HepG2 (cell line): Measurements from ENCODE around the gene RASSF4. TPM values are rescaled to one million over a fixed set of nuclear protein-coding genes. Genes with fewer than 3 reads are reported as not detected.

Source experiments
- EHMT2 ChIP-seq: fragments of 200-600 bp; sonication (generic); IDR thresholded peaks from 2 replicates; pipeline ENCODE4 v1.7.0; 2017; ENCODE audit warnings: antibody characterized with exemption, low read depth, low read length, borderline replicate concordance
- FOSL1 ChIP-seq: sonication (generic); formaldehyde crosslinking; IDR thresholded peaks from 2 replicates; pipeline ENCODE4 v1.9.0; 2021; ENCODE audit warnings: missing genetic modification reagents, borderline replicate concordance
- FOXJ3 ChIP-seq: sonication (generic); formaldehyde crosslinking; IDR thresholded peaks from 2 replicates; pipeline ENCODE4 v1.4.0; 2020; ENCODE audit warnings: missing genetic modification reagents, mild to moderate bottlenecking, borderline replicate concordance
- GPN1 ChIP-seq: sonication (generic); formaldehyde crosslinking; IDR thresholded peaks from 2 replicates; pipeline ENCODE4 v1.5.1; 2020; ENCODE audit warnings: missing genetic modification reagents, borderline replicate concordance
- HNF4G ChIP-seq, 2 experiments: sonication (generic) in 1 of 2; formaldehyde crosslinking in 1 of 2; IDR thresholded peaks; 2 replicates each; pipeline versions ENCODE4 v1.4.0 to v1.6.1; 2011 to 2020; ENCODE audit warnings: borderline replicate concordance in 2 of 2, low read depth in 2 of 2, mild to moderate bottlenecking in 2 of 2, low read length in 1 of 2, missing genetic modification reagents in 1 of 2, moderate library complexity in 1 of 2
- MED13 ChIP-seq: sonication (generic); formaldehyde crosslinking; IDR thresholded peaks from 2 replicates; pipeline ENCODE4 v1.5.0; 2020; ENCODE audit warnings: missing genetic modification reagents
- MYC ChIP-seq: sonication (generic); formaldehyde crosslinking; IDR thresholded peaks from 2 replicates; pipeline ENCODE4 v1.9.0; 2021; ENCODE audit warnings: missing genetic modification reagents, borderline replicate concordance
- NFRKB ChIP-seq: fragments of 450-650 bp; IDR thresholded peaks from 2 replicates; pipeline ENCODE4 v1.6.1; 2017
- NPAS2 ChIP-seq: sonication (generic); formaldehyde crosslinking; IDR thresholded peaks from 2 replicates; pipeline ENCODE4 v1.8.0; 2022; ENCODE audit warnings: mild to moderate bottlenecking, missing genetic modification reagents, borderline replicate concordance
- RXRB ChIP-seq: IDR thresholded peaks from 2 replicates; pipeline ENCODE4 v1.6.1; 2016; ENCODE audit warnings: borderline replicate concordance, missing genetic modification reagents, missing compliant biosample characterization
- SSRP1 ChIP-seq: IDR thresholded peaks from 2 replicates; pipeline ENCODE4 v1.6.1; 2016; ENCODE audit warnings: control low read depth
- THAP11 ChIP-seq: IDR thresholded peaks from 2 replicates; pipeline ENCODE4 v1.6.1; 2016; ENCODE audit warnings: missing biosample characterization, missing genetic modification reagents
- TOPORS ChIP-seq: sonication (generic); formaldehyde crosslinking; IDR thresholded peaks from 2 replicates; pipeline ENCODE4 v1.8.0; 2023; ENCODE audit warnings: mild to moderate bottlenecking, missing genetic modification reagents
- ZFX ChIP-seq: sonication (generic); formaldehyde crosslinking; IDR thresholded peaks from 2 replicates; pipeline ENCODE4 v1.4.0; 2020; ENCODE audit warnings: mild to moderate bottlenecking, low read depth, missing genetic modification reagents, moderate library complexity
- ZMYM4 ChIP-seq: sonication (generic); formaldehyde crosslinking; IDR thresholded peaks from 2 replicates; pipeline ENCODE4 v1.8.1; 2023; ENCODE audit warnings: mild to moderate bottlenecking, missing genetic modification reagents
- ZNF343 ChIP-seq: sonication (generic); formaldehyde crosslinking; IDR thresholded peaks from 2 replicates; pipeline ENCODE4 v1.4.0; 2020; ENCODE audit warnings: mild to moderate bottlenecking, missing genetic modification reagents
- ZNF383 ChIP-seq: sonication (generic); formaldehyde crosslinking; IDR thresholded peaks from 2 replicates; pipeline ENCODE4 v1.4.0; 2020; ENCODE audit warnings: missing genetic modification reagents, mild to moderate bottlenecking, borderline replicate concordance
- ZNF44 ChIP-seq: sonication (generic); formaldehyde crosslinking; IDR thresholded peaks from 2 replicates; pipeline ENCODE4 v1.5.1; 2020; ENCODE audit warnings: mild to moderate bottlenecking, missing genetic modification reagents
- ZNF460 ChIP-seq: sonication (generic); formaldehyde crosslinking; IDR thresholded peaks from 2 replicates; pipeline ENCODE4 v1.5.1; 2020; ENCODE audit warnings: missing genetic modification reagents, mild to moderate bottlenecking, borderline replicate concordance
- ZNF678 ChIP-seq: sonication (generic); formaldehyde crosslinking; IDR thresholded peaks from 2 replicates; pipeline ENCODE4 v1.4.0; 2020; ENCODE audit warnings: mild to moderate bottlenecking, missing genetic modification reagents
- ZNF747 ChIP-seq: sonication (generic); formaldehyde crosslinking; IDR thresholded peaks from 2 replicates; pipeline ENCODE4 v1.8.1; 2023; ENCODE audit warnings: missing genetic modification reagents, mild to moderate bottlenecking, borderline replicate concordance
- ZSCAN21 ChIP-seq: sonication (generic); formaldehyde crosslinking; IDR thresholded peaks from 2 replicates; pipeline ENCODE4 v1.8.0; 2022; ENCODE audit warnings: mild to moderate bottlenecking, missing genetic modification reagents, moderate library complexity, borderline replicate concordance
- polyA plus RNA-seq, 8 experiments: library from polyadenylated mRNA; depleted of rRNA in 3 of 8; stranded (reverse) in 7 of 8; unstranded in 1 of 8; fragments of >200 nt; fragmentation: Illumina TruSeq in 4 of 8; extraction: Trizol in 4 of 8; gene quantifications; 2 replicates each; pipeline versions ENCODE4 v1.2.1 to v1.2.3, GENCODE V29; 2011 to 2016; ENCODE audit warnings: low read depth in 4 of 8, missing spikeins in 1 of 8, mixed read lengths in 1 of 8; ENCODE audit not compliant: insufficient read depth in 1 of 8
- total RNA-seq, 5 experiments: library from RNA; depleted of rRNA; stranded (reverse); fragments of >200 nt; fragmentation: Illumina TruSeq; extraction: Trizol; gene quantifications; 2 replicates each; pipeline ENCODE4 v1.2.3, GENCODE V29; 2016; ENCODE audit warnings: low read depth in 1 of 5
- TF ChIP-seq, protein P1 (sequence below): sonication (generic); formaldehyde crosslinking; IDR thresholded peaks from 2 replicates; pipeline ENCODE4 v1.4.0; 2020; ENCODE audit warnings: mild to moderate bottlenecking, missing genetic modification reagents, borderline replicate concordance
- TF ChIP-seq, protein P2 (sequence below): sonication (generic); formaldehyde crosslinking; IDR thresholded peaks from 2 replicates; pipeline ENCODE4 v1.4.0; 2020; ENCODE audit warnings: mild to moderate bottlenecking, missing genetic modification reagents
- TF ChIP-seq, protein P3 (sequence below): IDR thresholded peaks from 2 replicates; pipeline ENCODE4 v1.6.1; 2016; ENCODE audit warnings: missing genetic modification reagents, missing compliant biosample characterization

Gene RASSF4
- total and polyA plus RNA-seq, 2 of the 13 experiments (the other 11 are each of a cell fraction or from before 2014, with no cell fraction given): 34.0 to 51.7 TPM

GRCh38 chr10:44995914-44996669 lies 36.5 kb downstream of the RASSF4 start (continued):
- TF ChIP-seq RXRB (CRISPR knock-in tag) (peak; percentile 96), ZFX (CRISPR knock-in tag) (peak; percentile 83), EHMT2 (no peak), NPAS2 (CRISPR knock-in tag) (no peak), ZMYM4 (no peak; the same call in 1 of the 2 replicates), ZSCAN21 (CRISPR knock-in tag) (no peak; the same call in 1 of the 2 replicates), FOXJ3 (CRISPR knock-in tag) (peak; percentile 96; the same call in 1 of the 2 replicates), SSRP1 (no peak), TOPORS (CRISPR knock-in tag) (peak; percentile 72; the same call in 1 of the 2 replicates), ZNF383 (no peak), MED13 (CRISPR knock-in tag) (no peak), NFRKB (no peak), ZNF678 (CRISPR knock-in tag) (no peak), MYC (no peak; the same call in 1 of the 2 replicates), GPN1 (no peak), ZNF44 (CRISPR knock-in tag) (no peak), FOSL1 (no peak), ZNF460 (0 out of 2 replicates have a peak, but pooled peaks have one; percentile 8), ZNF343 (CRISPR knock-in tag) (no peak), HNF4G (IDR thresholded peaks at IDR 0.05; ENCODE audit: borderline replicate concordance, low read depth, low read length) (no peak), HNF4G (CRISPR knock-in tag; IDR thresholded peaks at IDR 0.05; ENCODE audit: borderline replicate concordance, low read depth) (0 out of 2 replicates have a peak, but pooled peaks have one; percentile 15), THAP11 (CRISPR knock-in tag) (peak; percentile 70), ZNF747 (CRISPR knock-in tag) (peak; percentile 55; the same call in 1 of the 2 replicates)
- TF ChIP-seq, protein P1, sequence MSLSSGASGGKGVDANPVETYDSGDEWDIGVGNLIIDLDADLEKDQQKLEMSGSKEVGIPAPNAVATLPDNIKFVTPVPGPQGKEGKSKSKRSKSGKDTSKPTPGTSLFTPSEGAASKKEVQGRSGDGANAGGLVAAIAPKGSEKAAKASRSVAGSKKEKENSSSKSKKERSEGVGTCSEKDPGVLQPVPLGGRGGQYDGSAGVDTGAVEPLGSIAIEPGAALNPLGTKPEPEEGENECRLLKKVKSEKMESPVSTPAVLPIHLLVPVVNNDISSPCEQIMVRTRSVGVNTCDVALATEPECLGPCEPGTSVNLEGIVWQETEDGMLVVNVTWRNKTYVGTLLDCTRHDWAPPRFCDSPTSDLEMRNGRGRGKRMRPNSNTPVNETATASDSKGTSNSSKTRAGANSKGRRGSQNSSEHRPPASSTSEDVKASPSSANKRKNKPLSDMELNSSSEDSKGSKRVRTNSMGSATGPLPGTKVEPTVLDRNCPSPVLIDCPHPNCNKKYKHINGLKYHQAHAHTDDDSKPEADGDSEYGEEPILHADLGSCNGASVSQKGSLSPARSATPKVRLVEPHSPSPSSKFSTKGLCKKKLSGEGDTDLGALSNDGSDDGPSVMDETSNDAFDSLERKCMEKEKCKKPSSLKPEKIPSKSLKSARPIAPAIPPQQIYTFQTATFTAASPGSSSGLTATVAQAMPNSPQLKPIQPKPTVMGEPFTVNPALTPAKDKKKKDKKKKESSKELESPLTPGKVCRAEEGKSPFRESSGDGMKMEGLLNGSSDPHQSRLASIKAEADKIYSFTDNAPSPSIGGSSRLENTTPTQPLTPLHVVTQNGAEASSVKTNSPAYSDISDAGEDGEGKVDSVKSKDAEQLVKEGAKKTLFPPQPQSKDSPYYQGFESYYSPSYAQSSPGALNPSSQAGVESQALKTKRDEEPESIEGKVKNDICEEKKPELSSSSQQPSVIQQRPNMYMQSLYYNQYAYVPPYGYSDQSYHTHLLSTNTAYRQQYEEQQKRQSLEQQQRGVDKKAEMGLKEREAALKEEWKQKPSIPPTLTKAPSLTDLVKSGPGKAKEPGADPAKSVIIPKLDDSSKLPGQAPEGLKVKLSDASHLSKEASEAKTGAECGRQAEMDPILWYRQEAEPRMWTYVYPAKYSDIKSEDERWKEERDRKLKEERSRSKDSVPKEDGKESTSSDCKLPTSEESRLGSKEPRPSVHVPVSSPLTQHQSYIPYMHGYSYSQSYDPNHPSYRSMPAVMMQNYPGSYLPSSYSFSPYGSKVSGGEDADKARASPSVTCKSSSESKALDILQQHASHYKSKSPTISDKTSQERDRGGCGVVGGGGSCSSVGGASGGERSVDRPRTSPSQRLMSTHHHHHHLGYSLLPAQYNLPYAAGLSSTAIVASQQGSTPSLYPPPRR (CRISPR knock-in tag): peak; percentile 93
- TF ChIP-seq, protein P2, sequence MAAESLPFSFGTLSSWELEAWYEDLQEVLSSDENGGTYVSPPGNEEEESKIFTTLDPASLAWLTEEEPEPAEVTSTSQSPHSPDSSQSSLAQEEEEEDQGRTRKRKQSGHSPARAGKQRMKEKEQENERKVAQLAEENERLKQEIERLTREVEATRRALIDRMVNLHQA (CRISPR knock-in tag): no peak
- TF ChIP-seq, protein P3, sequence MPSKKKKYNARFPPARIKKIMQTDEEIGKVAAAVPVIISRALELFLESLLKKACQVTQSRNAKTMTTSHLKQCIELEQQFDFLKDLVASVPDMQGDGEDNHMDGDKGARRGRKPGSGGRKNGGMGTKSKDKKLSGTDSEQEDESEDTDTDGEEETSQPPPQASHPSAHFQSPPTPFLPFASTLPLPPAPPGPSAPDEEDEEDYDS (CRISPR knock-in tag): peak; percentile 63; the same call in 1 of the 2 replicates
